ENCODE results near the gene PEPD.

The PEPD gene

GRCh38 chr19:33430674-33431277 is 90.8 kb downstream of the PEPD start:
- Histone ChIP-seq H3K36me3 (no peaks in the 10 kb centered on the region), H3K27ac (no peak overlapping the region), H3K4me3 (ENCODE audit: low read depth in 1 of 2, low read length in 1 of 2) (no peak overlapping the region), H3K27me3 (peaks cover 4% of the 10 kb centered on the region), H3K4me1 (ENCODE audit: control insufficient read depth in 1 of 2, insufficient read depth in 1 of 2, low read depth in 1 of 2, low read length in 1 of 2) (no peaks in the 10 kb centered on the region), H3K9me3 (no peaks in the 10 kb centered on the region)
- no peak for TF ChIP-seq CTCF (IDR thresholded peaks at IDR 0.05)

- Histone ChIP-seq H3K4me1 (ENCODE audit: control insufficient read depth in 1 of 2, insufficient read depth in 1 of 2, low read depth in 1 of 2, low read length in 1 of 2) (no peaks in the 10 kb centered on the region), H3K27me3 (peaks cover 4% of the 10 kb centered on the region), H3K4me3 (ENCODE audit: low read depth in 1 of 2, low read length in 1 of 2) (no peak overlapping the region), H3K27ac (no peak overlapping the region), H3K9me3 (no peaks in the 10 kb centered on the region), H3K36me3 (no peaks in the 10 kb centered on the region)
- no peak for TF ChIP-seq CTCF (IDR thresholded peaks at IDR 0.05)
Measured at GRCh38 chr19:33429891-33430673, 91.5 kb downstream of the PEPD start.

GRCh38 chr19:33428627-33429125 is 92.9 kb downstream of the PEPD start:
- Histone ChIP-seq H3K9me3 (no peaks in the 10 kb centered on the region), H3K27me3 (peaks cover 4% of the 10 kb centered on the region), H3K36me3 (no peaks in the 10 kb centered on the region), H3K27ac (no peak overlapping the region), H3K4me1 (ENCODE audit: control insufficient read depth in 1 of 2, insufficient read depth in 1 of 2, low read depth in 1 of 2, low read length in 1 of 2) (no peaks in the 10 kb centered on the region), H3K4me3 (ENCODE audit: low read depth in 1 of 2, low read length in 1 of 2) (no peak overlapping the region)
- no peak for TF ChIP-seq CTCF (IDR thresholded peaks at IDR 0.05)

GRCh38 chr19:33427801-33428626 is 93.6 kb downstream of the PEPD start:
- no peak overlapping the region for H3K4me3 ChIP-seq (ENCODE audit: low read depth in 1 of 2, low read length in 1 of 2)
- H3K4me1 ChIP-seq (ENCODE audit: control insufficient read depth in 1 of 2, insufficient read depth in 1 of 2, low read depth in 1 of 2, low read length in 1 of 2) = no peaks in the 10 kb centered on the region
- no peak overlapping the region for H3K27ac ChIP-seq
- no peaks in the 10 kb centered on the region for H3K36me3 ChIP-seq
- H3K9me3 ChIP-seq = no peaks in the 10 kb centered on the region
- TF ChIP-seq CTCF (IDR thresholded peaks at IDR 0.05) = no peak
- H3K27me3 ChIP-seq = peaks cover 4% of the 10 kb centered on the region

- Histone ChIP-seq H3K27me3 (peaks cover 4% of the 10 kb centered on the region), H3K9me3 (no peaks in the 10 kb centered on the region), H3K4me1 (ENCODE audit: control insufficient read depth in 1 of 2, insufficient read depth in 1 of 2, low read depth in 1 of 2, low read length in 1 of 2) (no peaks in the 10 kb centered on the region), H3K27ac (no peak overlapping the region), H3K4me3 (ENCODE audit: low read depth in 1 of 2, low read length in 1 of 2) (no peak overlapping the region), H3K36me3 (no peaks in the 10 kb centered on the region)
- TF ChIP-seq CTCF (IDR thresholded peaks at IDR 0.05) = no peak
Measured at GRCh38 chr19:33426621-33427361, 94.8 kb downstream of the PEPD start.
